ENCODE results near the gene DPH2. TPM values are rescaled to one million over a fixed set of nuclear protein-coding genes. Genes with fewer than 3 reads are reported as not detected.

DPH2 gene
- total RNA-seq, 1 donor = 18.6 TPM

GRCh38 chr1:43935711-43936427 lies 33.9 kb upstream of the DPH2 start:
- peak overlapping the region; percentile 33 for H3K4me3 ChIP-seq (ENCODE audit: low read depth, low read length)
- DNase-seq (ENCODE audit: low read depth) = no peak
- TF ChIP-seq CTCF (IDR thresholded peaks at IDR 0.05; ENCODE audit: insufficient read depth, low read depth, low read length) = no peak

GRCh38 chr1:43936431-43937151 lies 33.2 kb upstream of the DPH2 start:
- DNase-seq (ENCODE audit: low read depth) = peak; percentile 36
- peak overlapping the region; percentile 35 for H3K4me3 ChIP-seq (ENCODE audit: low read depth, low read length)
- TF ChIP-seq CTCF (IDR thresholded peaks at IDR 0.05; ENCODE audit: insufficient read depth, low read depth, low read length) = no peak

DNA sequence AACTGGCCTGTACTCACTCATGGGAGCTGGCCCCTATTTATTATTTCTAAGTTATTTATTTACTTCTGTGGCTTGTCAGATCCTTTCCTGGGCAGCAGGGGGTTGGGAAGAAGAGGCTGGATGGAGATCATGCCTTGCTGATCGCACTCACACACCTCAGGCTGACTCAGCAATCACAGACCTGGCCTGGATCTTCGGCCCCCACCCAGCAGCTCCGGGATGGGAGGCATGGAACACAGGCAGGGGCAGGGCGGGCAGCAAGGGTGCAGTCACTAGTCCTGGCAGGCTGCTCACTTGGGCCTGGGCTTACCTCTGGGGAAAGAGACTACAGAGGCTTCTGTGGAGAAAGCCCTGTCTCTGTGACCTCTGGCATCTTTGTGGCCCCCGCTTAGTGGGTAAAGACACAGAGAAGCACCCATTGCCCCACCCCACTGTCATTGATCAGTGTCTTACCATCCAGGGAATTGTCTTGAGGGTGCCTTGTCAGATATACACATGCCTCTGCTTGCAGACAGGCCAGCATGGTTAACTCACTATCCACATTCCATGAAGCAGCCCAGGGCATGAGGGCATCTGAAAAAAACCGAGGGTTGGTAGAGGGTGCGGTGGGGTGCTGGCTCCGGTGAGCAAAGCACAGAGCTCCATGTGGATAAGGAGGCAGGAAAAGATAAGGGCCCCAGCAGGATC lies 32.5 kb upstream of the DPH2 start:
- no peak for TF ChIP-seq CTCF (IDR thresholded peaks at IDR 0.05; ENCODE audit: insufficient read depth, low read depth, low read length)
- H3K4me3 ChIP-seq (ENCODE audit: low read depth, low read length) = no peak overlapping the region
- DNase-seq (ENCODE audit: low read depth) = no peak

GRCh38 chr1:43938383-43938782 lies 31.4 kb upstream of the DPH2 start:
- no peak for TF ChIP-seq CTCF (IDR thresholded peaks at IDR 0.05; ENCODE audit: insufficient read depth, low read depth, low read length)
- H3K4me3 ChIP-seq (ENCODE audit: low read depth, low read length) = no peak overlapping the region
- no peak for DNase-seq (ENCODE audit: low read depth)

- no peak overlapping the region for H3K4me3 ChIP-seq (ENCODE audit: low read depth, low read length)
- no peak for DNase-seq (ENCODE audit: low read depth)
- no peak for TF ChIP-seq CTCF (IDR thresholded peaks at IDR 0.05; ENCODE audit: insufficient read depth, low read depth, low read length)
These were observed 30.8 kb upstream of the DPH2 start for GRCh38 chr1:43938892-43939587.

DNA sequence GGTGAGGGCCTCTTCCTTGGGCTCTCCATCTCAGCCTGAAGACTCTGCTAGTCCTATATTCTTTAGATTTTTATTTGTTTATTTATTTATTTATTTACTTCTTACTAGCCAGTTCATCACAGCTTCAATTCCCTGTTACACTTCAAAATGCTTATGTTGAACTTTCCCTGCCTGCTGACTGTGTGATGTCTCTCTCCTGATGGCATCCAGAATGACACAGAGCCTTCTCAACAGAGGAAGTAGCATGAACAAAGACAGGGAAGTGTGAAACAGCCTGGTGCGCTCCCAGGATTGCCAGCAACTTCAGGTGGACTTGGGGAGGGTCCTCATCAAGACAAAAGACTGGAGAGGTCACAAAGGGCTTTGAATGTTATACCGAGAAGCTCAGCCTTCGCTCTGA lies 27.4 kb upstream of the DPH2 start:
- no peak for DNase-seq (ENCODE audit: low read depth)

More for the DNA sequence above, 27.4 kb upstream of the DPH2 start:
- H3K4me3 ChIP-seq (ENCODE audit: low read depth, low read length) = no peak overlapping the region
- TF ChIP-seq CTCF (IDR thresholded peaks at IDR 0.05; ENCODE audit: insufficient read depth, low read depth, low read length) = no peak

All from fibroblast of villous mesenchyme (primary cell).